Measurements from ENCODE around the gene CRISPLD2. TPM values are rescaled to one million over a fixed set of nuclear protein-coding genes. Genes with fewer than 3 reads are reported as not detected.

Gene CRISPLD2
- total and polyA plus RNA-seq, 2 donors (not counting 1 experiment from before 2014, with no cell fraction given) = 37.0 to 96.2 TPM

DNA sequence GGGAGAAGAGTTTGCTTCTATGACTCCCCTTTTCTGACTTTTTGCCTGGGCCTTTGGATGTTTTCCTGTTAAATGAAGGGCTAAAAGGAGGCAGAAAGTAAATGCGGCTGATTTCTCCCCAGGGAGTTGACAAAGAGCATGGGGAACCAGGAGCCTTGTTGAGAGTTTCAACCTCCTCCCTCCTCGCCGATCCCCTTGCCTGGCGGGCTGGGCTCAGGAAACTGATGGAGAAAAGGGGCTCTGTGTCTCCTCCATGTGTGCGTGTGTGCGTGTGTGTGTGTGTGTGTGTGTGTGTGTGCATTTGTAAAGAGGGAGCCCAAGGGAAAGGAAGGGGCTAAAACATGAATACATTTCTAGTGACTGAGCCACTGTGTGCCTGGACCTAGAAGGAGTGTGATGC, 97.1 kb downstream of the CRISPLD2 start:
- H3K27ac ChIP-seq (ENCODE audit: insufficient read depth, low read length) = no peak overlapping the region
- H3K4me1 ChIP-seq (ENCODE audit: control insufficient read depth, extremely low read depth, insufficient read depth, low read length) = no peaks in the 10 kb centered on the region
- H2AFZ ChIP-seq (ENCODE audit: low read length) = no peak overlapping the region
- no peak overlapping the region for H3K9ac ChIP-seq (ENCODE audit: insufficient read depth, low read length)
- peaks cover 13% of the 10 kb centered on the region for H3K27me3 ChIP-seq (ENCODE audit: control insufficient read depth, insufficient read depth, low read length)
- H3K9me3 ChIP-seq (ENCODE audit: control insufficient read depth, insufficient read depth, low read depth, low read length) = no peaks in the 10 kb centered on the region
- no peaks in the 10 kb centered on the region for H3K79me2 ChIP-seq (ENCODE audit: control insufficient read depth, insufficient read depth, low read length)
- no peaks in the 10 kb centered on the region for H3K36me3 ChIP-seq (ENCODE audit: control insufficient read depth, insufficient read depth, low read length)
- no peak overlapping the region for H3K4me2 ChIP-seq (ENCODE audit: extremely low read depth, insufficient read depth, low read length)
- H3K4me3 ChIP-seq (replicated peaks in 1 of 4; ENCODE audit: control extremely low read depth in 1 of 4, insufficient read depth in 1 of 4, low read depth in 3 of 4, low read length in 4 of 4) = no peak overlapping the region
- no peaks in the 10 kb centered on the region for H4K20me1 ChIP-seq (ENCODE audit: control insufficient read depth, extremely low read depth, insufficient read depth, low read length)
- TF ChIP-seq EZH2 (IDR thresholded peaks at IDR 0.05; ENCODE audit: low read length, missing control alignments) (no peak), CTCF (conservative IDR thresholded peaks at IDR 0.05 in 1 of 2, IDR thresholded peaks at IDR 0.05 in 1 of 2; ENCODE audit: low read depth in 1 of 2, low read length in 2 of 2) (no peak)
- no peak for DNase-seq (ENCODE audit: low read depth in 2 of 2)

GRCh38 chr16:84917492-84917891, 97.7 kb downstream of the CRISPLD2 start:
- no peak overlapping the region for H3K4me3 ChIP-seq (replicated peaks in 1 of 4; ENCODE audit: control extremely low read depth in 1 of 4, insufficient read depth in 1 of 4, low read depth in 3 of 4, low read length in 4 of 4)
- no peak overlapping the region for H3K9ac ChIP-seq (ENCODE audit: insufficient read depth, low read length)
- no peaks in the 10 kb centered on the region for H4K20me1 ChIP-seq (ENCODE audit: control insufficient read depth, extremely low read depth, insufficient read depth, low read length)
- no peak for DNase-seq (ENCODE audit: low read depth in 2 of 2)
- no peaks in the 10 kb centered on the region for H3K79me2 ChIP-seq (ENCODE audit: control insufficient read depth, insufficient read depth, low read length)
- peaks cover 12% of the 10 kb centered on the region for H3K27me3 ChIP-seq (ENCODE audit: control insufficient read depth, insufficient read depth, low read length)
- no peak overlapping the region for H3K4me2 ChIP-seq (ENCODE audit: extremely low read depth, insufficient read depth, low read length)
- H3K4me1 ChIP-seq (ENCODE audit: control insufficient read depth, extremely low read depth, insufficient read depth, low read length) = peaks cover 3% of the 10 kb centered on the region
- no peaks in the 10 kb centered on the region for H3K9me3 ChIP-seq (ENCODE audit: control insufficient read depth, insufficient read depth, low read depth, low read length)
- H2AFZ ChIP-seq (ENCODE audit: low read length) = no peak overlapping the region
- no peak overlapping the region for H3K27ac ChIP-seq (ENCODE audit: insufficient read depth, low read length)
- H3K36me3 ChIP-seq (ENCODE audit: control insufficient read depth, insufficient read depth, low read length) = no peaks in the 10 kb centered on the region
- TF ChIP-seq EZH2 (IDR thresholded peaks at IDR 0.05; ENCODE audit: low read length, missing control alignments) = no peak
- no peak for TF ChIP-seq CTCF (conservative IDR thresholded peaks at IDR 0.05 in 1 of 2, IDR thresholded peaks at IDR 0.05 in 1 of 2; ENCODE audit: low read depth in 1 of 2, low read length in 2 of 2)

- no peaks in the 10 kb centered on the region for H3K9me3 ChIP-seq (ENCODE audit: control insufficient read depth, insufficient read depth, low read depth, low read length)
These were observed 98.5 kb downstream of the CRISPLD2 start for GRCh38 chr16:84918006-84918909.

More at GRCh38 chr16:84918006-84918909, 98.5 kb downstream of the CRISPLD2 start:
- Histone ChIP-seq H3K27me3 (ENCODE audit: control insufficient read depth, insufficient read depth, low read length) (peaks cover 8% of the 10 kb centered on the region), H3K4me1 (ENCODE audit: control insufficient read depth, extremely low read depth, insufficient read depth, low read length) (peaks cover 10% of the 10 kb centered on the region), H3K27ac (ENCODE audit: insufficient read depth, low read length) (no peak overlapping the region), H3K4me2 (ENCODE audit: extremely low read depth, insufficient read depth, low read length) (no peak overlapping the region), H4K20me1 (ENCODE audit: control insufficient read depth, extremely low read depth, insufficient read depth, low read length) (no peaks in the 10 kb centered on the region), H2AFZ (ENCODE audit: low read length) (no peak overlapping the region), H3K9ac (ENCODE audit: insufficient read depth, low read length) (no peak overlapping the region), H3K79me2 (ENCODE audit: control insufficient read depth, insufficient read depth, low read length) (no peaks in the 10 kb centered on the region), H3K36me3 (ENCODE audit: control insufficient read depth, insufficient read depth, low read length) (no peaks in the 10 kb centered on the region), H3K4me3 (replicated peaks in 1 of 4; ENCODE audit: control extremely low read depth in 1 of 4, insufficient read depth in 1 of 4, low read depth in 3 of 4, low read length in 4 of 4) (no peak overlapping the region)
- TF ChIP-seq EZH2 (IDR thresholded peaks at IDR 0.05; ENCODE audit: low read length, missing control alignments) (no peak), CTCF (conservative IDR thresholded peaks at IDR 0.05 in 1 of 2, IDR thresholded peaks at IDR 0.05 in 1 of 2; ENCODE audit: low read depth in 1 of 2, low read length in 2 of 2) (no peak)
- no peak for DNase-seq (ENCODE audit: low read depth in 2 of 2)
